Measurements from ENCODE around the gene CCDC187.

The CCDC187 gene

GRCh38 chr9:136208675-136209074 lies 95.2 kb downstream of the CCDC187 start:
- TF ChIP-seq CTCF (conservative IDR thresholded peaks at IDR 0.05) (no peak), ZFX (IDR thresholded peaks at IDR 0.05) (no peak)
- H3K27ac ChIP-seq = no peak overlapping the region

- no peak overlapping the region for H3K27ac ChIP-seq
Measured at GRCh38 chr9:136207616-136208015, 96.3 kb downstream of the CCDC187 start.

GRCh38 chr9:136206602-136207275 lies 97.2 kb downstream of the CCDC187 start:
- TF ChIP-seq CTCF (conservative IDR thresholded peaks at IDR 0.05) (no peak), ZFX (IDR thresholded peaks at IDR 0.05) (no peak)
- H3K27ac ChIP-seq = no peak overlapping the region

More at GRCh38 chr9:136207616-136208015, 96.3 kb downstream of the CCDC187 start:
- TF ChIP-seq ZFX (IDR thresholded peaks at IDR 0.05) (no peak), CTCF (conservative IDR thresholded peaks at IDR 0.05) (no peak)

GRCh38 chr9:136205707-136205992 lies 98.2 kb downstream of the CCDC187 start:
- H3K27ac ChIP-seq = no peak overlapping the region
- TF ChIP-seq ZFX (IDR thresholded peaks at IDR 0.05) = no peak
- TF ChIP-seq CTCF (conservative IDR thresholded peaks at IDR 0.05) = no peak

- no peak within 1 kb of the TSS for H3K27ac ChIP-seq
Measured at GRCh38 chr9:136204838-136205706, 98.8 kb downstream of the CCDC187 start, which contains the start of gene LHX3. Gene LHX3, minus strand, starts transcription at chr9:136205128. Its CDS starts 116 bp downstream, at chr9:136205012.

GRCh38 chr9:136204145-136204805 lies 99.6 kb downstream of the CCDC187 start:
- TF ChIP-seq CTCF (conservative IDR thresholded peaks at IDR 0.05) (no peak), ZFX (IDR thresholded peaks at IDR 0.05) (no peak)
- H3K27ac ChIP-seq = no peak overlapping the region

More at GRCh38 chr9:136204838-136205706, 98.8 kb downstream of the CCDC187 start, which contains the start of gene LHX3:
- no peak for TF ChIP-seq ZFX (IDR thresholded peaks at IDR 0.05)

- no peak overlapping the region for H3K27ac ChIP-seq
- TF ChIP-seq CTCF (conservative IDR thresholded peaks at IDR 0.05) (no peak), ZFX (IDR thresholded peaks at IDR 0.05) (no peak)
Measured at GRCh38 chr9:136203408-136204144, 100.3 kb downstream of the CCDC187 start.
